Smooth muscle cell (in vitro differentiated cells): ENCODE data around the gene STX10. TPM values are rescaled to one million over a fixed set of nuclear protein-coding genes. Genes with fewer than 3 reads are reported as not detected.

ENCODE experiments used
- DNase-seq: peaks from one replicate; lab custom pipeline; 2025; ENCODE audit not compliant: unreplicated experiment; lab: John Stamatoyannopoulos, UW
- H2AFZ ChIP-seq: fragments of 200-600 bp; sonication (generic); 2 replicates; pipeline ENCODE4 v1.6.0; 2016; ENCODE audit warnings: antibody characterized with exemption, low read depth, mild to moderate bottlenecking
- H3F3A ChIP-seq: fragments of 200-600 bp; sonication (generic); 2 replicates; pipeline ENCODE4 v1.6.0; 2017; ENCODE audit warnings: antibody characterized with exemption, low read depth
- H3K27ac ChIP-seq: fragments of 200-600 bp; sonication (generic); 2 replicates; pipeline ENCODE4 v1.5.1; 2016; ENCODE audit warnings: low read depth, mild to moderate bottlenecking
- H3K27me3 ChIP-seq: fragments of 200-600 bp; sonication (generic); 2 replicates; pipeline ENCODE4 v1.6.1; 2016; ENCODE audit warnings: low read depth, mild to moderate bottlenecking
- H3K36me3 ChIP-seq: fragments of 200-600 bp; sonication (generic); 2 replicates; pipeline ENCODE4 v1.5.1; 2016; ENCODE audit warnings: low read depth
- H3K4me1 ChIP-seq: fragments of 200-600 bp; sonication (generic); 2 replicates; pipeline ENCODE4 v1.5.1; 2016; ENCODE audit warnings: low read depth
- H3K4me2 ChIP-seq: fragments of 200-600 bp; sonication (generic); 2 replicates; pipeline ENCODE4 v1.6.0; 2016; ENCODE audit warnings: mild to moderate bottlenecking
- H3K4me3 ChIP-seq: fragments of 200-600 bp; sonication (generic); 2 replicates; pipeline ENCODE4 v1.5.1; 2016; ENCODE audit warnings: mild to moderate bottlenecking
- H3K79me2 ChIP-seq: fragments of 200-600 bp; sonication (generic); 2 replicates; pipeline ENCODE4 v1.6.0; 2016; ENCODE audit warnings: low read depth, mild to moderate bottlenecking
- H3K9ac ChIP-seq: fragments of 200-600 bp; sonication (generic); 2 replicates; pipeline ENCODE4 v1.6.0; 2016; ENCODE audit warnings: low read depth
- H3K9me3 ChIP-seq: fragments of 200-600 bp; sonication (generic); replicated peaks from 2 replicates; pipeline ENCODE4 v1.5.1; 2016; ENCODE audit warnings: low read depth
- H4K20me1 ChIP-seq: fragments of 200-600 bp; sonication (generic); 2 replicates; pipeline ENCODE4 v1.6.0; 2016; ENCODE audit warnings: low read depth
- WGBS: methylation state at CpG from one replicate; pipeline ENCODE4 v1.1.7; 2016; ENCODE audit warnings: low lambda C conversion rate; 5-methylcytosine and 5-hydroxymethylcytosine counted together
- polyA plus RNA-seq: library from polyadenylated mRNA; unstranded; fragments of >200 nt; fragmentation: Nextera tagmentation; extraction: Ambion mirVana; gene quantifications from 2 replicates; pipeline ENCODE4 v1.2.1, GENCODE V29; 2016
- total RNA-seq: library from RNA; depleted of rRNA; stranded (reverse); fragments of >200 nt; gene quantifications from 2 replicates; pipeline ENCODE4 v1.2.3, GENCODE V29; 2014
- TF ChIP-seq, protein P1 (sequence below): fragments of 200-600 bp; sonication (generic); IDR thresholded peaks from 2 replicates; pipeline ENCODE4 v1.5.1; 2017; ENCODE audit warnings: borderline replicate concordance, mild to moderate bottlenecking, antibody characterized with exemption; ENCODE audit not compliant: insufficient read depth, poor library complexity, severe bottlenecking

STX10 gene
- total and polyA plus RNA-seq, 2 experiments from 2014 or later: 59.6 to 69.1 TPM

DNA sequence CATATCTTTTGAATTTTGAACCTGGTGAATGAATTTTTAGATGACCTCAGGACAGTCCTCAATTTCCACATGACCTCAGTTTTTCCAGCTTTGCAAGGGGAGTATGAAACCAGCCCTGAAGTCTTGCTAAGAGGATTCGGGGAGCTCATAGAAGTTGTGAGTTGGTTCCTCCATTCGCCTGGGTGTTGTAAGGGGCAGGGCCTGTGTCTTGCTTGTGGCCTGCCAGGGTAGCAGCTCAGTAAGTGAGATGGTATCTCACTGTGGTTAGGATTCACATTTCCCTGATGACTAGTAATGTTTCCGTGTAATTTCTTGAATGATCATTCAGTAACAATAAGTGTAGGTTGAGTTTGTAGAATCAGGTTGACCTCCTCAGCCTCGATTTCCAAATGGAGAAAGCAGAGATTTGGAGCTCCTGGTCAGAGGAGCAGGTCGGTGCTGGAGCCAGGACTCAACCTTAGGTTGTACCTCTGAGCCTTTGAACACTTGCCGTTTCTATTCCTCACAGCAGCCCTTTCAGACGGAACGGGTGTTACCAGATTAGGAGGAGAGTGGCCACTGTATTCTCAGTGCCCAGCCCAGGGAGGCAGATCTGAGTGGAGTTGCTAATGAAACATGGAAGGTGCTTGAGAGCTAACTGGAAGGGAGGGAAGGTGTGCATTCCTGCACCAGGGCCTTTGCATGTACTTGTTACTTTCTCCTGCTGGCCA lies 17.5 kb downstream of the STX10 start:
- no peaks in the 10 kb centered on the region for H3K4me1 ChIP-seq
- WGBS: 78% methylated on average over 8 of the region's 8 CpGs
- H3K4me2 ChIP-seq: peak overlapping the region; percentile 38
- H3K36me3 ChIP-seq: no peaks in the 10 kb centered on the region
- no peak overlapping the region for H2AFZ ChIP-seq
- H3K4me3 ChIP-seq: no peak overlapping the region
- DNase-seq: no peak
- no peak overlapping the region for H3K9ac ChIP-seq
- H4K20me1 ChIP-seq: peaks cover 93% of the 10 kb centered on the region
- peaks cover 74% of the 10 kb centered on the region for H3K79me2 ChIP-seq
- no peaks in the 10 kb centered on the region for H3K9me3 ChIP-seq
- peak overlapping the region; percentile 73 for H3K27ac ChIP-seq
- TF ChIP-seq, protein P1, sequence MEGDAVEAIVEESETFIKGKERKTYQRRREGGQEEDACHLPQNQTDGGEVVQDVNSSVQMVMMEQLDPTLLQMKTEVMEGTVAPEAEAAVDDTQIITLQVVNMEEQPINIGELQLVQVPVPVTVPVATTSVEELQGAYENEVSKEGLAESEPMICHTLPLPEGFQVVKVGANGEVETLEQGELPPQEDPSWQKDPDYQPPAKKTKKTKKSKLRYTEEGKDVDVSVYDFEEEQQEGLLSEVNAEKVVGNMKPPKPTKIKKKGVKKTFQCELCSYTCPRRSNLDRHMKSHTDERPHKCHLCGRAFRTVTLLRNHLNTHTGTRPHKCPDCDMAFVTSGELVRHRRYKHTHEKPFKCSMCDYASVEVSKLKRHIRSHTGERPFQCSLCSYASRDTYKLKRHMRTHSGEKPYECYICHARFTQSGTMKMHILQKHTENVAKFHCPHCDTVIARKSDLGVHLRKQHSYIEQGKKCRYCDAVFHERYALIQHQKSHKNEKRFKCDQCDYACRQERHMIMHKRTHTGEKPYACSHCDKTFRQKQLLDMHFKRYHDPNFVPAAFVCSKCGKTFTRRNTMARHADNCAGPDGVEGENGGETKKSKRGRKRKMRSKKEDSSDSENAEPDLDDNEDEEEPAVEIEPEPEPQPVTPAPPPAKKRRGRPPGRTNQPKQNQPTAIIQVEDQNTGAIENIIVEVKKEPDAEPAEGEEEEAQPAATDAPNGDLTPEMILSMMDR: no peak
- H3F3A ChIP-seq: peaks cover 5% of the 10 kb centered on the region
- H3K27me3 ChIP-seq: no peaks in the 10 kb centered on the region

DNA sequence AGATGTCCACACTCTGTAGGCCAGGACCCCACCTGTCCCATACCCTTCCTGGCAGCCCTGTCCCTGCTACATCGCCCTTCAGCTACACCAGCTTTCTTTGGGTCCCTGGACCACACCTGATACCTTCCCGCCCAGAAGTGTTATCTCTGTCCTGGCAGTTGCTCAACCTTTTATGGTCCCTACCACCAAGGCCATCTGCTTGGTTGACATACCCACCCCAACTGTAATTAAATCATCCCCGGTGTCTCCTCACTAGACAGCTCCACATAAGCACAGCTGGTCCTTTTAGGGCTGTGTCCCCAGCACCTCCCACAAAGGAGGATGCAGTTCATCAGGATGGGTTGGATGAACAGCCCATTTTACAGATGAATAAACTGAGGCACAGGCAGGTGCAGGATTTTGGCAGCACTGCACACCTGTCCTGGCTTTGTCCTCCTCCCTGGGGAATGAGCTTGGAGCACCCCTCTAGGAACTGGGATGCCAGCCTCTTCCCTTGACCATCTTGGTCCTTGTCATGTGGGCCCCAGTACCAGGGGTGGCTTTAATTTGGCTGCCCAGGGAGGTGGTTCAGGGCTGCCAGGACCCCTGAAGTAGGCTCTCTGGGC lies 19.2 kb downstream of the STX10 start:
- TF ChIP-seq, protein P1: no peak
- no peak overlapping the region for H3K9ac ChIP-seq
- no peak for DNase-seq
- H3K9me3 ChIP-seq: no peaks in the 10 kb centered on the region
- H3F3A ChIP-seq: peaks cover 5% of the 10 kb centered on the region
- H3K27ac ChIP-seq: peak overlapping the region; percentile 73
- H3K4me3 ChIP-seq: no peak overlapping the region
- no peaks in the 10 kb centered on the region for H3K27me3 ChIP-seq
- H2AFZ ChIP-seq: no peak overlapping the region
- H3K79me2 ChIP-seq: peaks cover 90% of the 10 kb centered on the region
- no peaks in the 10 kb centered on the region for H3K36me3 ChIP-seq
- H3K4me1 ChIP-seq: no peaks in the 10 kb centered on the region
- H4K20me1 ChIP-seq: peaks cover 98% of the 10 kb centered on the region
- 98% methylated on average over 3 of the region's 3 CpGs for WGBS
- H3K4me2 ChIP-seq: no peak overlapping the region

DNA sequence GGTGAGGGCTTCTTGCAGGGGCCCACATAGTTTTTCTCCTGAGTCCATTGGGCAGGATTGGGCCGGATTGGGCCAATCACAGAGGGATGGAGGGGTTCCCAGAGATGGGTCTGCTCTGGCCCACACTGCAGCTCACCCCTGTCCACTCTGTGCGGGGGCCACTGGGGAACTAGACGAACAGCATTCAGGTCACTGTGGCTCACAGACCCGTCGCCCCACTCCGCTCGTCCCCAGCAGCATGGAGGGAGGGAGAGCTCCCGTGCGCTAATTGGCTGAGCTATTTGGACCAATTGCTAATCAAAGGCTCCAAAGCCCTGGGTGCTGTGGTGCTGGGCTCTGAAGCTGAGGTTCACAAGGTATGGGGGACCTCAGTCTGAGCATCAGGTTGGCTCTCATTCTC lies 20.8 kb downstream of the STX10 start:
- H3K36me3 ChIP-seq: no peaks in the 10 kb centered on the region
- H3F3A ChIP-seq: peaks cover 5% of the 10 kb centered on the region
- no peak overlapping the region for H3K27ac ChIP-seq
- H2AFZ ChIP-seq: no peak overlapping the region
- H3K79me2 ChIP-seq: peaks cover 92% of the 10 kb centered on the region
- H3K4me2 ChIP-seq: no peak overlapping the region
- TF ChIP-seq, protein P1: no peak
- H3K4me3 ChIP-seq: no peak overlapping the region
- H3K9ac ChIP-seq: no peak overlapping the region
- DNase-seq: no peak
- no peaks in the 10 kb centered on the region for H3K4me1 ChIP-seq
- 95% methylated on average over 9 of the region's 9 CpGs for WGBS
- no peaks in the 10 kb centered on the region for H3K27me3 ChIP-seq
- H3K9me3 ChIP-seq: no peaks in the 10 kb centered on the region
- peaks cover 99% of the 10 kb centered on the region for H4K20me1 ChIP-seq
